Neutrophil (primary cell): ENCODE measurements around the gene IP6K2.

Experiments
- H3K27ac ChIP-seq: fragments of 200-600 bp; sonication (generic); 2 replicates; pipeline ENCODE4 v1.5.1; 2016; ENCODE audit warnings: mild to moderate bottlenecking, moderate library complexity
- H3K27me3 ChIP-seq: fragments of 200-600 bp; sonication (generic); 2 replicates; pipeline ENCODE4 v1.6.0; 2016; ENCODE audit warnings: mild to moderate bottlenecking
- H3K36me3 ChIP-seq: fragments of 200-600 bp; sonication (generic); 2 replicates; pipeline ENCODE4 v1.5.1; 2017
- H3K4me1 ChIP-seq, 2 experiments: fragments of 200-600 bp in 1 of 2; sonication (generic) in 1 of 2; 1 replicate in 1 of 2; 2 replicates in 1 of 2; pipeline versions ENCODE4 v1.5.1 to v1.6.1; 2013 to 2016; ENCODE audit warnings: low read depth in 1 of 2, low read length in 1 of 2, mild to moderate bottlenecking in 1 of 2, moderate library complexity in 1 of 2; ENCODE audit not compliant: control insufficient read depth in 1 of 2, insufficient read depth in 1 of 2
- H3K4me3 ChIP-seq, 2 experiments: fragments of 200-600 bp in 1 of 2; sonication (generic) in 1 of 2; 1 replicate in 1 of 2; 2 replicates in 1 of 2; pipeline ENCODE4 v1.5.1; 2013 to 2016; ENCODE audit warnings: low read depth in 1 of 2, low read length in 1 of 2, mild to moderate bottlenecking in 1 of 2, moderate library complexity in 1 of 2
- H3K9me3 ChIP-seq: fragments of 200-600 bp; sonication (generic); 2 replicates; pipeline ENCODE4 v1.5.1; 2016
- CTCF ChIP-seq: fragments of 200-600 bp; sonication (generic); IDR thresholded peaks from 2 replicates; pipeline ENCODE4 v1.5.1; 2016; ENCODE audit warnings: antibody characterized with exemption

Gene IP6K2

GRCh38 chr3:48689384-48689783 lies 27.6 kb downstream of the IP6K2 start:
- TF ChIP-seq CTCF, result no peak
- no peaks in the 10 kb centered on the region for H3K27me3 ChIP-seq
- H3K36me3 ChIP-seq, result peaks cover 72% of the 10 kb centered on the region
- H3K4me3 ChIP-seq, result no peak overlapping the region
- no peaks in the 10 kb centered on the region for H3K9me3 ChIP-seq
- H3K4me1 ChIP-seq, result peaks cover 14 to 18% of the 10 kb centered on the region in 2 experiments
- H3K27ac ChIP-seq, result no peak overlapping the region

- Histone ChIP-seq H3K9me3 (no peaks in the 10 kb centered on the region), H3K36me3 (peaks cover 65% of the 10 kb centered on the region), H3K27me3 (no peaks in the 10 kb centered on the region), H3K4me1 (peaks cover 14 to 20% of the 10 kb centered on the region in 2 experiments), H3K27ac (no peak overlapping the region), H3K4me3 (no peak overlapping the region)
- TF ChIP-seq CTCF, result no peak
Observed at GRCh38 chr3:48688737-48689075, 28.3 kb downstream of the IP6K2 start.

GRCh38 chr3:48688032-48688736 lies 28.8 kb downstream of the IP6K2 start:
- H3K4me3 ChIP-seq, result no peak overlapping the region
- H3K36me3 ChIP-seq, result peaks cover 60% of the 10 kb centered on the region
- H3K27ac ChIP-seq, result no peak overlapping the region
- no peaks in the 10 kb centered on the region for H3K9me3 ChIP-seq
- H3K4me1 ChIP-seq, result peaks cover 14 to 20% of the 10 kb centered on the region in 2 experiments
- TF ChIP-seq CTCF, result no peak
- no peaks in the 10 kb centered on the region for H3K27me3 ChIP-seq

GRCh38 chr3:48687220-48687678 lies 29.8 kb downstream of the IP6K2 start:
- Histone ChIP-seq H3K36me3 (peaks cover 51% of the 10 kb centered on the region), H3K4me3 (no peak overlapping the region), H3K27ac (no peak overlapping the region), H3K9me3 (no peaks in the 10 kb centered on the region), H3K27me3 (no peaks in the 10 kb centered on the region), H3K4me1 (peaks cover 14 to 20% of the 10 kb centered on the region in 2 experiments)
- no peak for TF ChIP-seq CTCF

GRCh38 chr3:48686538-48687219 lies 30.3 kb downstream of the IP6K2 start:
- Histone ChIP-seq H3K4me1 (peaks cover 14 to 20% of the 10 kb centered on the region in 2 experiments), H3K27ac (no peak overlapping the region), H3K27me3 (no peaks in the 10 kb centered on the region), H3K9me3 (no peaks in the 10 kb centered on the region), H3K36me3 (peaks cover 51% of the 10 kb centered on the region), H3K4me3 (peak overlapping the region; percentile 69 to 98)
- no peak for TF ChIP-seq CTCF
